ENCODE results near the gene TOM1L2. TPM values are rescaled to one million over a fixed set of nuclear protein-coding genes. Genes with fewer than 3 reads are reported as not detected.
"Not testable (repeated sequence)": the region's sequence is repeated elsewhere in the genome, so short reads cannot be mapped to it uniquely, and the experiment has no call there.

The TOM1L2 gene
- total and polyA plus RNA-seq, 8 donors, result 20.3 to 28.2 (median 22.2) TPM

- Histone ChIP-seq H3K9me3 (no peaks in the 10 kb centered on the region), H3K27me3 (no peaks in the 10 kb centered on the region), H3K36me3 (no peaks in the 10 kb centered on the region), H3K27ac (no peak overlapping the region), H3K4me3 (no peak overlapping the region), H3K4me1 (peaks cover 0 to 13% (median 6%) of the 10 kb centered on the region in 3 donors)
- TF ChIP-seq CTCF (IDR thresholded peaks at IDR 0.05), result no peak
- peak in 3 of 4 donors; percentile 57 to 79 (median 59) for ATAC-seq
- intact Hi-C loops (cut with DNase I), result no loop called here
- no peak for FAIRE-seq
- no peak for DNase-seq
Observed at GRCh38 chr17:17942846-17943245, 29.4 kb downstream of the TOM1L2 start.

GRCh38 chr17:17941015-17941414, 31.2 kb downstream of the TOM1L2 start:
- Histone ChIP-seq H3K27me3 (no peaks in the 10 kb centered on the region), H3K36me3 (no peaks in the 10 kb centered on the region), H3K27ac (no peak overlapping the region), H3K4me1 (peaks cover 4 to 13% (median 6%) of the 10 kb centered on the region in 3 donors), H3K9me3 (no peaks in the 10 kb centered on the region), H3K4me3 (no peak overlapping the region)
- WGBS, 2 donors, result 73 to 78% methylated on average over 5 of the region's 5 CpGs
- intact Hi-C loops (cut with DNase I), result no loop called here
- ATAC-seq, result no peak
- TF ChIP-seq CTCF (IDR thresholded peaks at IDR 0.05), result no peak
- FAIRE-seq, result no peak
- no peak for DNase-seq

- FAIRE-seq (no peak), DNase-seq (no peak), ATAC-seq (no peak)
- Histone ChIP-seq H3K27me3 (no peaks in the 10 kb centered on the region), H3K4me3 (no peak overlapping the region), H3K9me3 (no peaks in the 10 kb centered on the region), H3K27ac (no peak overlapping the region), H3K4me1 (peaks cover 6 to 13% (median 6%) of the 10 kb centered on the region in 3 donors), H3K36me3 (no peaks in the 10 kb centered on the region)
- TF ChIP-seq CTCF (IDR thresholded peaks at IDR 0.05), result no peak
- intact Hi-C loops (cut with DNase I), result no loop called here
- 49 to 57% methylated on average over 3 of the region's 3 CpGs for WGBS, 2 donors
Observed at GRCh38 chr17:17940441-17940911, 31.7 kb downstream of the TOM1L2 start.

GRCh38 chr17:17939941-17940340, 32.3 kb downstream of the TOM1L2 start:
- FAIRE-seq; H3K4me3 ChIP-seq; ATAC-seq; H3K9me3 ChIP-seq; H3K27ac ChIP-seq; intact Hi-C loops (cut with DNase I); H3K36me3 ChIP-seq; DNase-seq; H3K27me3 ChIP-seq: not testable (repeated sequence)
- H3K4me1 ChIP-seq, result peaks cover 6 to 13% (median 6%) of the 10 kb centered on the region in 3 donors
- 95% methylated on average over 7 of the region's 7 CpGs for WGBS, 2 donors

- no peaks in the 10 kb centered on the region for H3K27me3 ChIP-seq
- H3K4me3 ChIP-seq, result no peak overlapping the region
- H3K27ac ChIP-seq, result no peak overlapping the region
- H3K9me3 ChIP-seq, result no peaks in the 10 kb centered on the region
- H3K4me1 ChIP-seq, result peaks cover 6 to 12% (median 6%) of the 10 kb centered on the region in 3 donors
- DNase-seq, result no peak
- no peaks in the 10 kb centered on the region for H3K36me3 ChIP-seq
- ATAC-seq, result no peak
- TF ChIP-seq CTCF (IDR thresholded peaks at IDR 0.05), result no peak
- 91 to 92% methylated on average over 8 of the region's 8 CpGs for WGBS, 2 donors
- intact Hi-C loops (cut with DNase I), result no loop called here
- FAIRE-seq, result no peak
Observed at GRCh38 chr17:17938388-17939107, 33.7 kb downstream of the TOM1L2 start.
